AG20443 (cell line): ENCODE data around the gene RPS6KL1.

ENCODE experiments used
- DNase-seq: peaks from one replicate; pipeline ENCODE4 v3.0.0; 2012; ENCODE audit warnings: low spot score, mixed read lengths

RPS6KL1 gene

GRCh38 chr14:74886001-74886400 is 37.1 kb downstream of the RPS6KL1 start:
- DNase-seq: peak; percentile 87

GRCh38 chr14:74882103-74882920 is 40.7 kb downstream of the RPS6KL1 start:
- DNase-seq: peak; percentile 61

DNA sequence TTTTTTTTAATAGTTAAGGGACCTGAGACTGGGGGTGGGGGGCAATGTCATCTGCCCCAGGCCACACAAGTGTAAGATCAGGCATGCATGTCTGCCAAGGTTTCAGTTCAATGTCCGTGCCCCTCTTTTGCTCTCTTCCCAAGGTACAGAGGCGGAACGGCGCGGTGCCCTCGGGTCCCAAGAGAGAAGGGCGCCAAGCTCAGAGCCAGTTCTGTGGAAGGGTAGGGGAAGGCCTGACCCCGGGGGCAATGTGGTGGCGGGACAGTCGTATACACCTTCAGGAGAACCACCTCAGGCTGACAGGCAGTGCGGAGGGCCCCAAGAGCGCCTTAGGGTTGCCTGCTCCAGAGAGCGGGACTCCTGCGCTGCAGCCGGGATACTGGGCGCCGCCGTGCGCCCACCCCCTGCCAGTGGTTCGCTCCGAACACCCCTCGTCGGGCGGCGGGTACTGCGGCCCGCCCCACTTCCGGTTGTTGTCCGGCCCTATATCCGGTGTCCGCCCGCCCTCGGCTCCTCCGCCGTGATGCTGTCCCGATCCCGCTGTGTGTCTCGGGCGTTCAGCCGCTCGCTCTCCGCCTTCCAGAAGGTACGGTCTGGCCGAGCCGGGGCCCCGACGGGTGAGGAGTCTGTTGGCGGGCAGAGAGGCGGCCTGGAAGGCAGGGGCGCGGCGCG is 41.5 kb downstream of the RPS6KL1 start, which contains the start of gene DLST:
Gene DLST, plus strand, starts transcription at position 486 of the 672 bp plus-strand sequence. Its CDS starts 38 bp downstream, at position 524.
- peak; percentile 97 for DNase-seq

DNA sequence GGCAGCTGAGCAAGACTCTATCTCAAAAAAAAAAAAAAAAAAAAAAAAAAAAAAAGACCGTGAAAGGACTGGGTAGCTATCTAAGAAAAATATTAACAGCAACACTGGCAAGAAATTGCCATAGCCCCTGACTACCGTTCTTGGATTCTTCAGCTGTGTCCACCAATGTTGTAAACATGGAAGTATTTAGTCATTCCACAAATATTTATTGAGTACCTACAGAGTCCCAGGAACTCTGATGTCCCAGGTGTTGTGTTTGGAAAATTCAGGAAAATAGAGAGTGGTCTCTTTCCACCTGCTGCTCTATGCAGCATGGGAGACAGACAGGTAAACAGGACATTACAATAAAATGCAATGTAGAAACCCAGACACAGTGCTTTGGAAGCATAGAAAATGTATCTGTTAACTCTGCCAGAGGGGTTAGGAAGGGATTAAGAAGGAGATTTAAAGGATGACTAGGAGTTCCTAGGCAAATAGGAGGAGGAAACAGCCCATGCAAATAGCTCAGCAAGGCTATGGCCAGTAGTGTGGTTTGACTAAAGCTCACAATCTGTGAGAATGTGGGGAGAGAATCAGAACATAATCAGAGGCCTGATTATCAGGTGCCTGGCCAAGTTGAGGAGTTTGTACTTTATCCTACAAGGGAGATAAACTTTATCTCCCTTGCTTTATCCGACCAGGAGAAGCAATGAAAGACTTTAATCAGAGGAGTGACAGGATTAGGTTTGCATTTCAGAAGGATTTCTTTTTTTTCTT is 43.5 kb downstream of the RPS6KL1 start:
- DNase-seq: no peak

DNA sequence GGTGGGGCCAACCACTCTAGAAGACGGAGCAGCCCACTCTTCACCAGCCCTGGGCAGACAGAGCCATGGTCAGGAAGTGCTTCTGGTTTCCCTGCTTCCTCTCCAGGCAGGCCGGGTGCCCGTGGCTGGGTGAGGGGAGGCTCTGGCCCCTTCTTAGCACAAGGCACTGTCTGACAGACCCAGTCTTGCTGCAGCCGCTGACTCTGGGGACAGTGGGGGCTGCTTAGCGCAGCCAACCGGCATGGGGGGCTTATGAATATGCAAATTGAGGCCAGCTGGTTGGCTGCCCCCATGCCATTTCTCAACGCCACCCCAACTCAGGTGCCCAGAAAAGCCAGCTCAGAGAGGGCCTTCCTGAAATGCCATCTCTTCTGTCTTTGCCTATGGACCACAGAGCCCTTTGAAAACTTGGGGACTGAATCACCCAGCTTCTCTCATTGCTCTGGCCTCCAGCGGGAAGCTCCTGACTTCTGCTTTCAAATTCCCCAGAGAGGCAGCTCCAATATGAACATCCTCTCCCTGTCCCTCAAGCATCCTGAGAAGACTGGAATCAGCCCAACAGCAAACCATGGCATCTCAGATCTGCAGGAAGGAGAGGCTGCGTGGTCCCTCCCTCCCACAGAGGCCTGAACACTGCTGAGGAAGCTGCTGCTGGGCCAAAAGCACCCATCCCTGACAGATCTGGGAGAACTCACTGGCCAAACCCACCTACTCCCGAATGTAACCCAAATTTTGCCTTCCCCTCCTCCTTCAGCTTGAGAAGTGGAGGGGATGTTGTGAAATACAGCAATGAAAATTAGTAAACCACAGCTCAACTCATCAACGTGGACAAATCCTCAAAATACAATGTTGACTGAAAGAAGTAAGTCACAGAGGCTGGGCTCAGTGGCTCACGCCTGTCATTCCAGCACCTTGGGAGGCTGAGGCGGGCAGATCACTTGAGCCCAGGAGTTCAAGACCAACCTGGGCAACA is 46.8 kb downstream of the RPS6KL1 start, which contains the start of gene PROX2:
Gene PROX2, minus strand, starts transcription at position 205 of the 973 bp plus-strand sequence. CDS start 12,311 bp downstream, outside the sequence.
- no peak for DNase-seq

DNA sequence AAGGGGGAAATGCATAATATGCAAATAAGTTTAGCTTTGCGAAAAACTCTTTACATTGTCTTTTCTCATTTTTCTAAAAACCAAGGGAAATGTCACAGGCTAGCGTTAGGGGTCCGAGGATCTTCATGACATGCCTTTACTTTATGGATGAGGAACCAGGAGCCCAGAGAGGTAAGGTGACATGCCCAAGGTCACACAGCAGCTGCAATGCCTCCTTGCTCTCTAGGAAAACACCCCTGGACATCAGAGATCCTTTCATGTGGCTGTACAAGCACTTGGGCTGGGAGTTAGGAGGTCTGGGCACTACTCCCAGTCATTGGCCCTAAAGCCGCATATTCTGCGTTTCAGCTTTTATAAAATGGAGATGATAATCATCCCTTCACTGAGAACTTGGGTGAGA is 47.9 kb downstream of the RPS6KL1 start:
- no peak for DNase-seq

DNA sequence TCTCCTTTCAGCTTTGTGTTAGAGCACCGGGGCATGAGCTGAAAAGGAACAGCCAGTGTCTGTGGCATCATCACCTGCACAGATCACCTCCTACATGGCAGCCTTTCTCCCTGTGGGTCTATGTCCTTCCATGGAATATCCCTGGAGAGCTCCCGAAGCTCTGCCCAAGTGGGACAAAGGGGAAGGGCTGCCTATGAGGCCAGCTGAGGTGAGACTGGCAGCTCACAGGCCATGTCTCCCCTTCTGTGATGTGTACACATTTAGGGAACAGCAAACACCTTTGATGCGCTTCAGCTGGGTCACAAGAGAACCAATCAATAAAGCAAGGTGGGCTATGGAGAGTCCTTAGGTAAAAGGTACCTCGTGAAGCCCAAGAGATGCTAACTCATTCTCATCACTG is 51.2 kb downstream of the RPS6KL1 start:
- no peak for DNase-seq

- DNase-seq: no peak
Observed at GRCh38 chr14:74868739-74869138, 54.3 kb downstream of the RPS6KL1 start.

- DNase-seq: peak; percentile 89
Observed at GRCh38 chr14:74867673-74868072, 55.4 kb downstream of the RPS6KL1 start.

DNA sequence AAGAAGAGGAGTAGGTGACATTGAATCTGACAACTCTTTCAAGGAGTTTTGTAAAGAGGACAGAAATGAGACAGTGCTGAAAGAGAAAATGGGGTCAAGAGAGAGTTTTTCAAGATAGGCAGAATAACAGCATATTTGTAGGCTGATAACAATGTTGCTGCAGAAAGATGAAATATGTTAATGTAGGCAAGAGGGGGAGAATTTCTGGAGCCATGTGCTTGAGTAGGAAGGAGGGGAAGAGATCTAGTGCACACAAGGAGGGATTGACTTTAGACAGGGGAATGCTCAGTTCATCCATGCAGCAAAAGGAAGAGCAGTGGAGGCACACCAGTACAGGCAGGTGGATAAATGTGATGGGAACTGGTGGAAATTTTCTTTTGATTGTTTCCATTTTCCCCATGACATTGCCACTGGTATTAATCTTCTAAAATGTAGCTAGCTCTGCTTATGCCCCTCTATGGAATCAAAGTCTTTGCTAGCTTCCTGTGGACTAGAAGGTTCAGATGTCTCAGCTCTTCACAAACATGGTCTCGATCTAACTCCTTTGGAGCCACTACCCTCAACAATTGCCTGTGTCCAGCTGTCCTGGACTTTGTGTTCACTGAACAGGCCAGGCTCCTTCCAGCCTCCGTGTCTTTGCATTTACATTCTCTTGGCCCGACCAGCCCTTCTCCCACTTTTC is 56.2 kb downstream of the RPS6KL1 start:
- DNase-seq: no peak

DNA sequence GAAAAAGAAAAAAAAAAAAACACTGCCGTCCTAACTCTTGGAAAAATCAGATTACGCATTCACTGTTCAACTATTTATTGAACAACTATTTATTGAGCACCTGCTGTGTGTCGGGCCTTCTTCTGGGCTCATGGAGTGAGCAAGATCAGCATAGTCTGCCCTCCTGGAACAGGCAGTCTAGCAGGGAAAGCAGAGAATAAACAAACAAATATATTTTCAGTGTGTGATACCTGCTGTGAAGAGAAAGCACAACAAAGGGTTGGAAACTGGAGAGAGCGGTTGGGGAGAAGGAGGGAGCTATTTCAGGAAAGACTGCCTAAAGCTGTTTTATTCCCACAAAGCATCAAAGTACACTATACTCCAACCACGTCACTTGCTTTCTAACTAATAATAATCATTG is 57.9 kb downstream of the RPS6KL1 start:
- DNase-seq: no peak

DNA sequence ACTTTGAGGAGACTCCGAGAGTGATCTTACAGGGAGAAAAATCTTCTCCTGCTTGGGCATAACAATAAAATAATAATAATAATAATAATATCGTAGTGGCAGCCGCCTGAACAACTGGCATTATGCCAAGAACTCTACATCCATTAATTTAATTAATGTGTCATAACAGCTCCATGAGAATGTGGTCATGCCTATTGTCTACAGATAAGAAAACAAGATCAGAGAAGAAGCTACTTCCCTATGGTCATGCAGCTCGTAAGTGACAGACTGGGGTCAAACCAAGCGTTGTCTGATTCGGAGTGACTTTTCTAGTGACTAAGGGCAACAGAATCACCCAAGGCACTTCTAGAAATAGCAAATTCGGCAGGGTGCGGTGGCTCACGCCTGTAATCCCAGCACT is 58.9 kb downstream of the RPS6KL1 start:
- DNase-seq: no peak

DNA sequence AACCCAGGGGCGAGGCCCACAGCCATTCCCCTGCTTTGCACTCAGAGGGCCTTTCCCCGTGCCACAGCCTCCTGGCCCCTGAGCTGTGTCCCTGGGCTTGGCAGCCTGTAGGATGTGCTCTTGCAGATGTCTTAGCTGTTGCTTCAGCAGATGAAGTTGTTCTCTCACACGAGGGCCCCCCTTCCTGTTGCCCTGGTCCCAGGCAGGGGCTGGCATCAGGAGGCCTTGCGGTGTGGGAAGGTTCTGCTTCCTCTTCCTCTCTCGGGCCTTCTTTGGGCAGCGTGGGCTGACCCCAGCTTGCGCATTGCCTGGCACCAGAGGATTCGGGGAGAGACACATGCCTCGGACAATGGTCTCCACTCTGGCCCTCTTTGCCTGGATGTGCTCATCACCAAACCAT is 59.8 kb downstream of the RPS6KL1 start:
- DNase-seq: no peak

DNA sequence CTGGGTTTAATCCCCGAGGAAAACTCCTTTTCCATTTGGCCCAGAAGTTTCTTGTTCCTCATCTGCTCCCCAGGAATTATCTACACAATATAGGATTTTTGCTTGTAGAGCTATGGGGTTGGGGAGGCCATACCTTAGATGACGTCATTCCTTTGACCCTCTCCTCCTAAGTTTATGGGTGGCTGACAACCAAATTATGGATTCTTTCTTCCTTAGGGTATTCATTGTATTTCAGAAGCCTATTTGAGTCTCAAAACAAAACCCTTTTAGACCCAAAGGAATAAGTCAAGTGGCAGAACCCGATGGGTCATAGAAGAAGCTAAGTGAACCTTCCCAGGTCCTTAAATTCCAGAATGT is 61.3 kb downstream of the RPS6KL1 start:
- no peak for DNase-seq

DNA sequence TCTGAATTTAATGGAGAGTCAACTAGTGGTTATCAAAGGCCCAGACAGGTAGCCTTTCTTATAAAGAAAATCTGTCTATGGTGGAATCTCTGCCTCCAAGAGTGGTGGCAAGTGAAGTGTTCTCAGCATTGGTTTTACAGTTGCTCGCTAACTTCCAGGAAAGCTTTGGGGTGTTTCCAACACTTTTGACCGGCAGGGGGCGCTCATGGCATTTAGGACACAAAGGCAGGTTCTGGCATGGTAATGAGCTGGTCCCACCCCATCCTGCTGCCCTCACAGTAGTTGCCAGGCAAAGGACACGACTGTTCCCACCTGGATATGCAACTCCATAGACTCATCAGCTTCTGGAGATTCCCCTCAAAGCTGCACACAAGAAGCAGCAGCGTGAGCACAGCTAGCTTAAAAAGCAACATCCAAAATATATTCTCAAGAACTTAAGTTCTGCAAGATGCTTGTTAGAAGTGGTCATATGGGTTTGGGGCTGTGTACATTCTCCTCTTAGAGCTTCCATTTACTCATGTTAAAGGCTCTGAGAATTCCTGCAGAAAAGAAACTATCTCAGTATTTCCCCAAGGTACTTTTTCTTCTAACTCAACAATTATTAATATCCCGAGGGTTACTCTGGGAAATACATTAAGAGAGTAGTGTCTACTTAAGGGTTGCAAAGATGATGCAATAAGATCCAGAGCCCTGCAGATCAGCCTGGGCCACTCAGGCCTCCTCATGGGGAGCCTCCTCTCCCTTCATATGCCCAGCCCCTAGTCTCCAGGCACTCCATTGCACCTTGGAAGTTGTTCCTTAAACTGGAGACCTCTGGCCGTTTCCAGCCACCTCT is 61.9 kb downstream of the RPS6KL1 start:
- DNase-seq: peak; percentile 85

DNA sequence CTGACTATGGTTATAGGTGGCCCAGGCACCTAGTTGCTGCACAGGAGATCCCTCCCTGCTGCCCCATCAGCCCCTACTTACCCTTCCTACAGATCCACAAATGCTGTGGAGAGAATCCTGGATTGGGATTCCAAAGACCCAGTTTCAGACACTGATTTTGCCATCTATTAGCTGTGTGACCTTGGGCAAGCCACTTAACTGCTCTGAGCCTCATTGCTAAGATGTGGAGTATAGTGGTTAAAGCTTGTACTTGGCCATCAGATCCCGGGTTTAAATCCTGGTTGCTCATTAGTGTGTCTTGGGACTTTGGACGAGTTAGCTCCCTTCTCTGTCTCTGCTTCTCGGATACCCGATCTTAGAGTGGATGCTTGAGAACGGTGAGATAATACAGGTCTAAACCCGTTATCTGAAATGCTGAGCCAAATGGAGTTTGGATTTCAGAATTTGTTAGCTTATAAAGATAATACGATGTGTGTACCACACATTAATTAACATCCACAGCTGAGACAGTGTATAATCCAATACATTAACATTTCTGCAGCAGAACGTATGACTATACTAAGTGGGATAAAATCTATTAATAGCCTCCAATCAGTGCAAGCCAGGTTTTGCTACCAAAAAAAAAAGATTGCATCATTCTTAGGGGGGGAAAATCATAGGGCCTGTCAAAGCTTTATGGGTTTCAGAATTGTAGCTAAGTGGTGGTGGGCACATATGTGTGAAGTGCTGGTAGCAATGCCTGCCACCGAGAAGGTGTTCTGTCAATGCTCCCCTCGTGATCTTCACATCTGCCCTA is 63.1 kb downstream of the RPS6KL1 start:
- DNase-seq: no peak

DNA sequence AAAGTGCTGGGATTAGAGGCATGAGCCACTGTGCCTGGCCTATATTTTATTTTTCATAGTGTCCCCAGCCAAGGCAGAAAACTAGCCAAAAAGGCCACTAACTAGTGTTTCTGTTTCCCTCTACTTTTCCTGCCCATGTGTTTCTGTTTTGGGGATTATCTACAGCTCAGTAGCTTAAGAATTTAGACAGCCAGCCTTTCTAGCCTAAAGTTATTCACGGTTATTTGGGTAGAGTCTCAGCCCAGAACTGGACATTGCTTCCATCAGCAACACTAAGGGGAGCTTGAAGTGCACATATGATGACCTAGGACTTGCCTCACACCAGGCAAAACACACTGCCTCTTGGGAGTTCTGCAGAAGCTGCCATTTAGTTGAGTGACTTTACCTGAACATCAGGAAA is 65.0 kb downstream of the RPS6KL1 start:
- DNase-seq: peak; percentile 43

- no peak for DNase-seq
Observed at GRCh38 chr14:74856366-74856765, 66.7 kb downstream of the RPS6KL1 start.

DNA sequence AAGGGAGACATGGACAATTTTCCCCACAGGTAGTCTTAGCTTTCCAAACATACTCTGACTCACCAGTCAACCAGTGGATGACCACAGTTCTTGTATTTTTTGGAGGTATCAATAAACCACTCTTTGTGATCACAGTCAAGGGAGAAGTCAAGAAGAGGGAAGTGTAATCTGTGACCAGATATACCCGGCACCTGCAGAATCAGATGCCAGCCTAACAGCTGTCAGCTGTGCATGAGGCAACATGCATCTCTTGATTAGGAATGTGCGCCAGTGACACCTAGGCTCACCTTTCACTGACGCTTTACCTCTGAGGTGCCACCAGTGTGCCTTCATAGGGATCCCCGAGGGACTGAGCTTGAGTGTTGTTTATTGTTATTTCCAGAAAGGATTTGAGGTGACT is 67.1 kb downstream of the RPS6KL1 start:
- DNase-seq: no peak
